Measurements from ENCODE around the gene AMDHD2.
"Not testable (repeated sequence)": the region's sequence is repeated elsewhere in the genome, so short reads cannot be mapped to it uniquely, and the experiment has no call there.

Gene AMDHD2

GRCh38 chr16:2535625-2536013, 15.4 kb downstream of the AMDHD2 start:
- DNase-seq = no peak

- DNase-seq = peak; percentile 94
These were observed 17.5 kb downstream of the AMDHD2 start, which contains the start of gene PDPK1 for GRCh38 chr16:2537451-2538379. Gene PDPK1, plus strand, starts transcription at chr16:2538021. Its CDS starts 92 bp downstream, at chr16:2538113.

- DNase-seq = not testable (repeated sequence)
These were observed 19.1 kb downstream of the AMDHD2 start for GRCh38 chr16:2539192-2539844.

GRCh38 chr16:2539845-2540458, 19.8 kb downstream of the AMDHD2 start:
- DNase-seq = not testable (repeated sequence)

GRCh38 chr16:2540912-2541311, 20.7 kb downstream of the AMDHD2 start:
- DNase-seq = not testable (repeated sequence)

GRCh38 chr16:2541409-2541808, 21.2 kb downstream of the AMDHD2 start:
- not testable (repeated sequence) for DNase-seq

- DNase-seq = not testable (repeated sequence)
These were observed 23.6 kb downstream of the AMDHD2 start for GRCh38 chr16:2543771-2544170.

- DNase-seq = not testable (repeated sequence)
These were observed 30.2 kb downstream of the AMDHD2 start for GRCh38 chr16:2550283-2550878.

- not testable (repeated sequence) for DNase-seq
These were observed 31.3 kb downstream of the AMDHD2 start for GRCh38 chr16:2551420-2551889.

GRCh38 chr16:2554709-2555425, 34.7 kb downstream of the AMDHD2 start:
- not testable (repeated sequence) for DNase-seq

GRCh38 chr16:2557150-2557549, 37.0 kb downstream of the AMDHD2 start:
- not testable (repeated sequence) for DNase-seq

GRCh38 chr16:2560131-2560797, 40.1 kb downstream of the AMDHD2 start:
- DNase-seq = not testable (repeated sequence)

- DNase-seq = peak; percentile 68
These were observed 40.6 kb downstream of the AMDHD2 start for GRCh38 chr16:2560798-2561133.

GRCh38 chr16:2567506-2567905, 47.3 kb downstream of the AMDHD2 start:
- not testable (repeated sequence) for DNase-seq

- DNase-seq = not testable (repeated sequence)
These were observed 48.4 kb downstream of the AMDHD2 start for GRCh38 chr16:2568573-2568972.

- DNase-seq = not testable (repeated sequence)
These were observed 52.5 kb downstream of the AMDHD2 start for GRCh38 chr16:2572704-2573103.

- DNase-seq = not testable (repeated sequence)
These were observed 55.7 kb downstream of the AMDHD2 start for GRCh38 chr16:2575839-2576238.

- DNase-seq = not testable (repeated sequence)
These were observed 56.9 kb downstream of the AMDHD2 start for GRCh38 chr16:2577044-2577443.

GRCh38 chr16:2578905-2579304, 58.7 kb downstream of the AMDHD2 start:
- DNase-seq = not testable (repeated sequence)

GRCh38 chr16:2580143-2580542, 60.0 kb downstream of the AMDHD2 start:
- not testable (repeated sequence) for DNase-seq

GRCh38 chr16:2580818-2581217, 60.6 kb downstream of the AMDHD2 start:
- not testable (repeated sequence) for DNase-seq

Measured in activated CD8-positive, alpha-beta memory T cell treated with anti-CD3 and anti-CD28 coated beads for 24 hours (primary cell).